ENCODE data around the gene TMEM126B. TPM values are rescaled to one million over a fixed set of nuclear protein-coding genes. Genes with fewer than 3 reads are reported as not detected.

TMEM126B gene
- total RNA-seq, 1 experiment from 2014 or later: 74.0 TPM

DNA sequence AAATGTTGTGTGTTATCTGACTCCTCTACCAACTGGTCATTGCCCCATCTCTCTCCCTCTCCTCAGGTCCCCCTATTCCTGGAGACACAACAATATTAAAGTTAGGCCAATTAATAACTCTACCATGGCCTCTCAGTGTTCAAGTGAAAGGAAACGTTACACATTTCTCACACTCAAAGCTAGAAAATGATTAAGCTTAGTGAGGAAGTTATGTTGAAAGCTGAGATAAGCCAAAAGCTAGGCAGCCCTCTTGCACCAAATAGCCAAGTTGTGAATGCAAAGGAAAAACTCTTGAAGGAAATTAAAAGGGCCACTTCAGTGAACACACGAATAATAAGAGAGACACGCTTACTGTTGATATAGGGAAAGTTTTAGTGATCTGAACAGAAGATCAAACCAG, 8.1 kb upstream of the TMEM126B start:
- H3K27ac Mint-ChIP-seq: no peak overlapping the region; a peak in 1 of 7 replicates
- Histone ChIP-seq H3K56ac (ENCODE audit: insufficient read length, low read depth, low read length) (no peak overlapping the region), H2BK120ac (ENCODE audit: low read depth, low read length, poor library complexity, severe bottlenecking) (no peak overlapping the region), H3K4me2 (ENCODE audit: insufficient read depth, insufficient read length, low read length) (no peak overlapping the region), H3K27me3 (ENCODE audit: insufficient read depth, low read length) (no peaks in the 10 kb centered on the region), H3K9me3 (ENCODE audit: control insufficient read depth, low read depth, low read length) (no peaks in the 10 kb centered on the region), H2BK12ac (ENCODE audit: insufficient read length, low read depth, low read length) (no peak overlapping the region), H3K4ac (ENCODE audit: low read depth, low read length) (no peak overlapping the region), H3K9ac (ENCODE audit: extremely low read depth, insufficient read length, low read length) (no peak overlapping the region), H4K8ac (replicated peaks; ENCODE audit: insufficient read length, low read depth, low read length) (no peak overlapping the region), H3K23me2 (ENCODE audit: insufficient read length, low read depth, low read length, poor library complexity, severe bottlenecking) (no peaks in the 10 kb centered on the region), H4K5ac (ENCODE audit: insufficient read length, low read depth, low read length) (no peak overlapping the region), H2BK15ac (ENCODE audit: low read depth, low read length) (no peak overlapping the region), H3K79me1 (ENCODE audit: insufficient read depth, low read depth, low read length, poor library complexity, severe bottlenecking) (no peaks in the 10 kb centered on the region), H4K20me1 (ENCODE audit: control insufficient read depth, insufficient read depth, insufficient read length) (no peaks in the 10 kb centered on the region), H3T11ph (ENCODE audit: low read length) (no peak overlapping the region), H4K91ac (ENCODE audit: insufficient read length, low read depth, low read length) (no peak overlapping the region), H2AFZ (ENCODE audit: low read length) (no peak overlapping the region), H2BK20ac (ENCODE audit: low read depth, low read length, poor library complexity, severe bottlenecking) (no peak overlapping the region), H3K4me1 (ENCODE audit: insufficient read depth, low read length) (no peaks in the 10 kb centered on the region), H3K23ac (ENCODE audit: insufficient read length, low read depth, low read length) (no peak overlapping the region), H3K14ac (ENCODE audit: insufficient read depth, low read length) (no peak overlapping the region), H2AK5ac (ENCODE audit: insufficient read length, low read length) (no peak overlapping the region), H3K27ac (ENCODE audit: insufficient read length, low read depth, low read length) (no peak overlapping the region), H3K79me2 (ENCODE audit: insufficient read depth, low read length) (no peaks in the 10 kb centered on the region), H3K18ac (ENCODE audit: insufficient read length, low read depth, low read length) (no peak overlapping the region), H2BK5ac (ENCODE audit: insufficient read length, low read length) (no peak overlapping the region)
- H3K36me3 Mint-ChIP-seq (ENCODE audit: insufficient read depth in 1 of 3, low read depth in 3 of 3): peaks cover 0 to 12% (median 4%) of the 10 kb centered on the region in 3 experiments; a peak in 3 of 7 replicates
- no CpG with 5 or more reads among the region's 3 CpGs for WGBS (ENCODE audit: extremely low coverage, insufficient read length, low lambda C conversion rate)
- H3K27me3 Mint-ChIP-seq (ENCODE audit: low read depth): no peaks in the 10 kb centered on the region
- no peaks in the 10 kb centered on the region for H3K9me3 Mint-ChIP-seq
- H3K4me1 Mint-ChIP-seq: peaks cover 4 to 10% of the 10 kb centered on the region in 2 experiments
- DNase-seq: no peak
- no peak overlapping the region for H3K4me3 Mint-ChIP-seq
- TF ChIP-seq, protein P1, sequence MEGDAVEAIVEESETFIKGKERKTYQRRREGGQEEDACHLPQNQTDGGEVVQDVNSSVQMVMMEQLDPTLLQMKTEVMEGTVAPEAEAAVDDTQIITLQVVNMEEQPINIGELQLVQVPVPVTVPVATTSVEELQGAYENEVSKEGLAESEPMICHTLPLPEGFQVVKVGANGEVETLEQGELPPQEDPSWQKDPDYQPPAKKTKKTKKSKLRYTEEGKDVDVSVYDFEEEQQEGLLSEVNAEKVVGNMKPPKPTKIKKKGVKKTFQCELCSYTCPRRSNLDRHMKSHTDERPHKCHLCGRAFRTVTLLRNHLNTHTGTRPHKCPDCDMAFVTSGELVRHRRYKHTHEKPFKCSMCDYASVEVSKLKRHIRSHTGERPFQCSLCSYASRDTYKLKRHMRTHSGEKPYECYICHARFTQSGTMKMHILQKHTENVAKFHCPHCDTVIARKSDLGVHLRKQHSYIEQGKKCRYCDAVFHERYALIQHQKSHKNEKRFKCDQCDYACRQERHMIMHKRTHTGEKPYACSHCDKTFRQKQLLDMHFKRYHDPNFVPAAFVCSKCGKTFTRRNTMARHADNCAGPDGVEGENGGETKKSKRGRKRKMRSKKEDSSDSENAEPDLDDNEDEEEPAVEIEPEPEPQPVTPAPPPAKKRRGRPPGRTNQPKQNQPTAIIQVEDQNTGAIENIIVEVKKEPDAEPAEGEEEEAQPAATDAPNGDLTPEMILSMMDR (conservative IDR thresholded peaks at IDR 0.05): no peak

Measured in H9 (cell line).